IPS DF 6.9 (cell line): ENCODE data around the gene C19orf53.
A peak's percentile ranks its signal among the peaks of the same experiment; 100 is the strongest.
"Not testable (repeated sequence)": the region's sequence is repeated elsewhere in the genome, so short reads cannot be mapped to it uniquely, and the experiment has no call there.

Experiments
- DNase-seq: peaks from one replicate; pipeline ENCODE4 v3.0.0-alpha.2; 2013; ENCODE audit warnings: low read depth, low spot score
- H3K27ac ChIP-seq: one replicate; pipeline ENCODE4 v1.5.1; 2013; ENCODE audit warnings: low read length, control low read depth
- H3K27me3 ChIP-seq: 2 replicates; pipeline ENCODE4 v1.6.1; 2013; ENCODE audit warnings: mild to moderate bottlenecking, low read length; ENCODE audit not compliant: control insufficient read depth, insufficient read depth
- H3K36me3 ChIP-seq: 2 replicates; pipeline ENCODE4 v1.6.1; 2013; ENCODE audit warnings: low read length; ENCODE audit not compliant: control insufficient read depth, insufficient read depth
- H3K4me1 ChIP-seq: 2 replicates; pipeline ENCODE4 v1.6.1; 2013; ENCODE audit warnings: low read length; ENCODE audit not compliant: control insufficient read depth, insufficient read depth
- H3K4me3 ChIP-seq: 2 replicates; pipeline ENCODE4 v1.5.1; 2013; ENCODE audit warnings: mild to moderate bottlenecking, low read length
- H3K9me3 ChIP-seq: 2 replicates; pipeline ENCODE4 v1.6.1; 2013; ENCODE audit warnings: low read length, inconsistent platforms; ENCODE audit not compliant: control insufficient read depth, insufficient read depth
- WGBS: extraction: QIAGEN DNeasy Blood & Tissue Kit; methylation state at CpG from one replicate; pipeline ENCODE4 v1.1.7; 2013; ENCODE audit warnings: mixed read lengths, missing lambda C conversion rate; ENCODE audit not compliant: insufficient read length, insufficient coverage; 5-methylcytosine and 5-hydroxymethylcytosine counted together

Gene C19orf53

DNA sequence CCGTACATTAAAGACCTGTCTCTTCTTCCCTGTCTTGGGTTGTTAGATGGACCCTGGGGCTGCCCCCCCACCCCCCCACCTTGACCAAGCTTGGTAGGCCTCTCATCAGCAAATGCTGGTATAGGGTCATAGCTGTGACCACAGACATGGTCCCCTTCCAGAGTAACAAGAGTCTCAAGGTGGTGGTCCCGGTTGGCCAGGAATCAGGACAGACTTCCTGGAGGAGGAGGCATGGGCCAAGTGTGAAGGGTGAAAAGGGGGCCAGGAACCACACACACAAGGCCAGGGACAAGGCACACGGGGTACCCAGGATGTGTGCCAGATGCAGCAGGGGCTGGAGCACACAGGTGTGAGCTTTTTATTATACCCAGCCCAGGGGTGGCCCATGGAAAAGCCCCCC is 11.0 kb upstream of the C19orf53 start:
- DNase-seq, result no peak
- no peak overlapping the region for H3K27ac ChIP-seq
- no peaks in the 10 kb centered on the region for H3K9me3 ChIP-seq
- peaks cover 11% of the 10 kb centered on the region for H3K36me3 ChIP-seq
- peaks cover 2% of the 10 kb centered on the region; the same call in 1 of the 2 replicates for H3K4me1 ChIP-seq
- H3K4me3 ChIP-seq, result no peak overlapping the region
- no peaks in the 10 kb centered on the region for H3K27me3 ChIP-seq
- no CpG with 5 or more reads among the region's 3 CpGs for WGBS

DNA sequence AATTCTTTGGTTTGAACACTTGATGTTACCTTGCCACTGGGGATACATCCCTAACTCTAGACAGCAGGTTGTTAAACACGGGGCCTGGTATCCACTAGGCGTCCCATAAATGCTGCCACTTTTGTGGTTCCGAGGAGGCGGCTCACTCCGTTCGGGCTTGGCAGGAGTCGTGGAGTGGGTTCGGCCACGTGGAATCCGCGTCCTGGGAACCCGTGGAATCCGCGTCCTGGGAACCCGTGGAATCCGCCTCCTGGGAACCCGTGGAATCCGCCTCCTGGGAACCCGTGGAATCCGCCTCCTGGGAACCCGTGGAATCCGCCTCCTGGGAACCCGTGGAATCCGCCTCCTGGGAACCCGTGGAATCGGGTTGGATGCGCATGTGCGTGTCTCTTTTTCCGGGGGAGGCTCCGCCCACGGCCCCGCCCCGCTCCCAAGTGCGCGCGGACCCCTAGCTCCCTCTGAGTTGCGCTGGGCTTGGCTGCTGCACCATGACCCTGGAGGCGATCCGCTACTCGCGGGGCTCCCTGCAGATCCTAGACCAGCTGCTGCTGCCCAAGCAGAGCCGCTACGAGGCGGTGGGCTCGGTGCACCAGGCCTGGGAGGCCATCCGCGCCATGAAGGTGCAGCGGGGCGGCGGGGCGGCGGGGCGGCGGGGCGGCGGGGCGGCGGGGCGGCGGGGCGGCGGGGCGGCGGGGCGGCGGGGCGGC is 10.0 kb upstream of the C19orf53 start, which contains the start of gene MRI1:
TSS of gene MRI1 (plus strand) at position 422 of the 707 bp plus-strand sequence. CDS start at position 489, 67 bp downstream.
- no peak for DNase-seq
- Histone ChIP-seq H3K4me3 (peak within 1 kb of the TSS; percentile 58; the same call in 1 of the 2 replicates), H3K27me3 (no peaks in the 10 kb centered on the region), H3K4me1 (peaks cover 2% of the 10 kb centered on the region; the same call in 1 of the 2 replicates), H3K27ac (no peak within 1 kb of the TSS), H3K36me3 (peaks cover 13% of the 10 kb centered on the region), H3K9me3 (no peaks in the 10 kb centered on the region)
- WGBS, result no CpG with 5 or more reads among the region's 67 CpGs

DNA sequence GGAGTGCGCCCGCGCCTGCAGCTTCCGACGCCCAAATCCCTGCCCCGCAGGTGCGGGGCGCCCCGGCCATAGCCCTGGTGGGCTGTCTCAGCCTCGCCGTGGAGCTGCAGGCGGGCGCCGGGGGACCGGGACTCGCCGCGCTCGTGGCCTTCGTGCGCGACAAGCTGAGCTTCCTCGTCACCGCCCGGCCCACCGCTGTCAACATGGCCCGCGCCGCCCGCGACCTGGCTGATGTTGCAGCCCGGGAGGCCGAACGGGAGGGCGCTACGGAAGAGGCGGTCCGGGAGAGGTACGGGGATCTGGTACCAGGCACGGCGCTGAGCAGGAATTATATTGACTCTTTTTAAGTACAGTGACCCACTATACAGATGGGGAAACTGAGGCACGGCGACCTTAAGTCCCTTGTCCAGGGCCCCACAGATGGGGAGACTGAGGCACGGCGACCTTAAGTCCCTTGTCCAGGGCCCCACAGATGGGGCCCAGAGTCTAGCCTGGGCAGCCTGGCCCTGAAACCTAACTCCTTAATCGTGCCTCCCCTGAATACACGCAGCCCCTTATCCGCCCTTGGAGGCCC is 9.3 kb upstream of the C19orf53 start:
- H3K4me3 ChIP-seq, result peak overlapping the region; percentile 58; the same call in 1 of the 2 replicates
- no peak for DNase-seq
- WGBS, result no CpG with 5 or more reads among the region's 48 CpGs
- H3K9me3 ChIP-seq, result no peaks in the 10 kb centered on the region
- no peak overlapping the region for H3K27ac ChIP-seq
- H3K4me1 ChIP-seq, result peaks cover 2% of the 10 kb centered on the region; the same call in 1 of the 2 replicates
- H3K36me3 ChIP-seq, result peaks cover 13% of the 10 kb centered on the region
- H3K27me3 ChIP-seq, result no peaks in the 10 kb centered on the region

DNA sequence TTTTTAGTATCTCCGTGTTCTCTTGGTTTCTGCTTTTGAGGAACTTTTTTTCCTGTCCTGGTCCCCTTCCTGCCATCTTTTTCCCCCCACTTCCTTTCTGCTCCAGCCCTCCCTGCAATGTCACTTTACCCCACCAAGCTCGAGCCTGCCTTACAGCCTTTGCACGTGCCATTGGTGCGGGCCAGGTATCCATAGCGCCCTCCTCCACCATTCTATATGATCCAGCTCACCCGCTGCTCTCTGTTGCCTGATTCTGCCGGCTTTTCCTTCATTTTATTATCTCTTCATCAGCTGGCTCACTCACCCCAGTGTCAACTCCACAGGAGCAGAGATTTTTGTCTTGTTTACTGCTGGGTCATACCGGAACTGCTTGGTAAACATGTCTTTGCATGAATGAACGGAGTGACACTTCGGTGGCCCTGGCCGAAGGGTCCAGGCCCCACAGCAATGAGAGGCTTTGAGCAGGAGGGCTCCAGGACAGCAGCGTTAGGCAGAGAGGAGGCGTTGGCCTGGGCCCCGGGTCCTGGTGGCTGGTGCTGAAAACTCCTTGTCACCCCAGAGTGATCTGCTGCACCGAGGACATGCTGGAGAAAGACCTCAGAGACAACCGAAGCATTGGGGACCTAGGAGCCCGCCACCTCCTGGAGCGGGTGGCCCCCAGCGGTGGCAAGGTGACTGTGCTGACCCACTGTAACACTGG is 8.7 kb upstream of the C19orf53 start:
- Histone ChIP-seq H3K27me3 (no peaks in the 10 kb centered on the region), H3K4me3 (peak overlapping the region; percentile 58; the same call in 1 of the 2 replicates), H3K9me3 (no peaks in the 10 kb centered on the region), H3K36me3 (peaks cover 11% of the 10 kb centered on the region), H3K27ac (no peak overlapping the region), H3K4me1 (peaks cover 2% of the 10 kb centered on the region; the same call in 1 of the 2 replicates)
- no CpG with 5 or more reads among the region's 19 CpGs for WGBS
- no peak for DNase-seq

DNA sequence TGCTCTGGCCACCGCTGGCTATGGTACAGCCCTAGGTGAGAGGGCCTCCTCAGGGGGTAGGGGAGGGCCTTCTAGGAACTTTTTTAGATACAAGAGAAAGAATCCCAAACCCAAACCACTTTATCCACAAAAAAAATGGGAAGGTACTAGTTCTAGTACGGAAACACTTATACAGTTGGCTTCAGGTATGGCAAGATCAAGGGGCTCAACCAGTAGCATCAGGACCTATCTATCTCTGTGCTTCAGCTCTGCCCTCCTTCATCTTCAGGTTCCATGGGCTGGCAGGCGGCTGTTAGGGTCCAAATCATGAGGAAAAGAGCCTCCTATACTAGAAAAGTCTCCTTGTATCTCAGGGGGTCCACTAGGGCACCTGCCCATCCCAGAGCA is 8.2 kb upstream of the C19orf53 start:
- H3K27me3 ChIP-seq, result no peaks in the 10 kb centered on the region
- no peak for DNase-seq
- H3K9me3 ChIP-seq, result no peaks in the 10 kb centered on the region
- H3K4me3 ChIP-seq, result no peak overlapping the region
- WGBS, result no CpG with 5 or more reads among the region's 3 CpGs
- peaks cover 2% of the 10 kb centered on the region; the same call in 1 of the 2 replicates for H3K4me1 ChIP-seq
- H3K27ac ChIP-seq, result no peak overlapping the region
- H3K36me3 ChIP-seq, result peaks cover 10% of the 10 kb centered on the region; the same call in 1 of the 2 replicates

DNA sequence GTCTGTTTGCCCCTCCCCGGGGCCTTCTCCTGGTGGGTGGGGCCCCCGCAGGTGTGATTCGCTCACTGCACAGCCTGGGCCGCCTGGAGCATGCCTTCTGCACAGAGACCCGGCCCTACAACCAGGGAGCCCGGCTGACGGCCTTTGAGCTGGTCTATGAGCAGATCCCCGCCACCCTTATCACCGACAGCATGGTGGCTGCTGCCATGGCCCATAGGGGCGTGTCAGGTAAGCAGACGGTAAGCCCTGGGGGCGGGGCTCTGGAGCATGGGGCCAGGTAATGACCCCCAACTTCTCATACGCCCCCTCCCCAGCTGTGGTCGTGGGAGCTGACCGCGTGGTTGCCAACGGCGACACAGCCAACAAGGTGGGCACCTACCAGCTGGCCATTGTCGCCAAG is 5.7 kb upstream of the C19orf53 start:
- no peaks in the 10 kb centered on the region for H3K27me3 ChIP-seq
- DNase-seq, result no peak
- no peaks in the 10 kb centered on the region for H3K9me3 ChIP-seq
- H3K4me3 ChIP-seq, result no peak overlapping the region
- peaks cover 7% of the 10 kb centered on the region; the same call in 1 of the 2 replicates for H3K36me3 ChIP-seq
- peaks cover 2% of the 10 kb centered on the region; the same call in 1 of the 2 replicates for H3K4me1 ChIP-seq
- no CpG with 5 or more reads among the region's 19 CpGs for WGBS
- H3K27ac ChIP-seq, result no peak overlapping the region

DNA sequence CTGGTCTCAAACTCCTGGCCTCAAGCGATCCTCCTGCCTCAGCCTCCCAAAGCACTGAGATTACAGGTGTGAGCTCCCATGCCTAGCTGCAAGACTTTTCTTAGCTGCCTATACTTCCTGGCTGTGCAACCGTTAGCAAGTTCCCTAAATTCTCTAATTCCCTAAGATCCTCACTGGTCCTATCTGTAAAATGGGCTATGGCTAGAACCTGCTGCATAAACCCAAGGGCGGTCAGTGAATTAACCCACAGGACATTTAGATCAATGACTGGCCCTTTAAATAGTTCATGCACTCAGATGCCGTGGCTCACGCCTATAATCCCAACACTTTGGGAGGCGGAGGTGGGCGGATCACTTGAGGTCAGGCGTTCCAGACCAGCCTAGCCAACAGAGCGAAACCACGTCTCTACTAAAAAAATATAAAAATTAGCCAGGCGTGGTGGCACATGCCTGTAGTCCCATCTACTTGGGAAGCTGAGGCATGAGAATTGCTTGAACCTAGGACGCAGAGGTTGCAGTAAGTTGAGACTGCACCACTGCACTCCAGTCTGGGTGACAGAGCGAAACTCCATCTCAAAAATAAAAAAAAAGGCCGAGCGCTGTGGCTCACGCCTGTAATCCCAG is 4.1 kb upstream of the C19orf53 start:
- H3K27ac ChIP-seq, result no peak overlapping the region
- H3K9me3 ChIP-seq, result no peaks in the 10 kb centered on the region
- peaks cover 7% of the 10 kb centered on the region; the same call in 1 of the 2 replicates for H3K36me3 ChIP-seq
- H3K27me3 ChIP-seq, result no peaks in the 10 kb centered on the region
- H3K4me3 ChIP-seq, result no peak overlapping the region
- WGBS, result no CpG with 5 or more reads among the region's 16 CpGs
- no peaks in the 10 kb centered on the region; the same call in 1 of the 2 replicates for H3K4me1 ChIP-seq
- DNase-seq, result no peak

DNA sequence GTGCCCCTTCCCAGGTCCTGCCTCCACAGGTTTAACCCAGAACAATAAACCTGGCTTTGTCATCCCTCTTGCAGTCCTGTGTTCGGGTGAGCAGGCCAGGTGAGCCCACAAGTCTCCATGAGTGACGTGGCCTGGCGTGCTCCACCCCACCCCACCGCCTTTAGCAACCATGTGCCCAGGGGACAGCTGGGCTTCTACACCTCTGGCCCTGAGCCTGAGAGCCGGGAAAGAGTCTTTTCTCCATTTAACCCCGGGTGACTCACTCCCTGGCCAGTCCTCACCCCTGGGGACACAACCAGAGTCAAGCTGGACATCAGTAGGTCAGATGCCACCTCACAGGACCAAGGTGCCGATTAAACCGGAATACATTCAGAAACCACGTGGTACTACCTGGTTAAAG is 4.1 kb downstream of the C19orf53 start:
- Histone ChIP-seq H3K27ac (no peak overlapping the region), H3K27me3 (no peaks in the 10 kb centered on the region), H3K9me3 (no peaks in the 10 kb centered on the region), H3K4me3 (no peak overlapping the region), H3K4me1 (no peaks in the 10 kb centered on the region), H3K36me3 (peaks cover 20% of the 10 kb centered on the region)
- WGBS, result no CpG with 5 or more reads among the region's 9 CpGs
- DNase-seq, result no peak

DNA sequence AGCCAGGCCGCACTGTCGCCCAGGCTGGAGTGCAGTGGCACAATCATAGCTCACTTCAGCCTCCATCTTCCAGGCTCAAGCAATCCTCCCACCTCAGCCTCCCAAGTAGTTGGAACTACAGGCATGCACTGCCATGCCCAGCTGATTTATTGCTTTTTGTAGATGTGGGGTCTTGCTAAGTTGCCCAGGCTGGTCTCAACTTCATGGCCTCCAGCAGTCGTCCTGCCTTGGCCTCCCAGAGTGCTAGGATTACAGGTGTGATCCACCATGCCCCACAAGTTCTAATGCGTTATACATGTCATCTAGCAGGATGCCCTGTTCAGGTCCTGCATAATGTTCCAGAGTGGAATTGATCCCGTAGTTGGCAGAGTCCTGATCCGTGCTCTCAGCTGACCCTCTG is 4.6 kb downstream of the C19orf53 start:
- no peaks in the 10 kb centered on the region for H3K4me1 ChIP-seq
- H3K9me3 ChIP-seq, result no peaks in the 10 kb centered on the region
- H3K4me3 ChIP-seq, result no peak overlapping the region
- no peak overlapping the region for H3K27ac ChIP-seq
- DNase-seq, result no peak
- no peaks in the 10 kb centered on the region for H3K27me3 ChIP-seq
- H3K36me3 ChIP-seq, result peaks cover 20% of the 10 kb centered on the region
- WGBS, result no CpG with 5 or more reads among the region's 6 CpGs

DNA sequence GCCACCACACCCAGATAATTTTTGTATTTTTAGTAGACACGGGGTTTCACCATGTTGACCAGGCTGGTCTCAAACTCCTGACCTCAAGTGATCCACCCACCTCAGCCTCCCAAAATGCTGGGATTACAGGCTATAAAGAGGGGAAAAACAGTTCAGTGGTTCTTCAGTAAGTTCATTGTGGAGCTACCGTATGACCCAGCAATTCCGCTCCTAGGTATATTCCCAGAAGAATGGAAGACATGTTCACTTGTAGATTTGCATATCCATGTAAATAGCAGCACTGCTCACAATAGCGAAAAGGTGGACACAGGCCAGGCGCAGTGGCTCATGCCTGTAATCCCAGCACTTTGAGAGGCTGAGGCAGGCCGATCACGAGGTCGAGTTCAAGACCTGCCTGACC is 5.5 kb downstream of the C19orf53 start:
- H3K36me3 ChIP-seq, result peaks cover 20% of the 10 kb centered on the region
- H3K4me1 ChIP-seq, H3K27ac ChIP-seq, H3K4me3 ChIP-seq, H3K27me3 ChIP-seq, H3K9me3 ChIP-seq, DNase-seq: not testable (repeated sequence)
- WGBS, result no CpG with 5 or more reads among the region's 8 CpGs
